Activated CD8-positive, alpha-beta T cell treated with anti-CD3 and anti-CD28 coated beads for 36 hours (primary cell): ENCODE data around the gene DNAJC1. TPM values are rescaled to one million over a fixed set of nuclear protein-coding genes. Genes with fewer than 3 reads are reported as not detected.

ENCODE experiments used
- ATAC-seq: fragments of 200-7000 bp; cut with Tn5 transposase; one replicate; pipeline ENCODE4 v1.10.0; 2021; ENCODE audit warnings: mild to moderate bottlenecking, moderate library complexity
- CTCF ChIA-PET: fragments of 350-600 bp; sonication (Branson Sonifier 250); formaldehyde crosslinking; loops from one replicate; lab custom pipeline; 2021; ENCODE audit warnings: antibody characterized with exemption; lab: Charles Lee
- POLR2A ChIA-PET: fragments of 350-600 bp; sonication (Branson Sonifier 250); formaldehyde crosslinking; loops from one replicate; lab custom pipeline; 2021; ENCODE audit warnings: antibody characterized with exemption; lab: Charles Lee
- DNase-seq: peaks from one replicate; pipeline ENCODE4 v3.0.0-alpha.2; 2020
- H3K27ac Mint-ChIP-seq: one replicate; pipeline ENCODE4 v1.8.0; 2021; ENCODE audit warnings: mild to moderate bottlenecking, mixed read lengths
- H3K27me3 Mint-ChIP-seq: one replicate; pipeline ENCODE4 v1.8.0; 2021; ENCODE audit warnings: mixed read lengths
- H3K36me3 Mint-ChIP-seq: one replicate; pipeline ENCODE4 v1.8.0; 2021; ENCODE audit warnings: low read depth, mixed read lengths
- H3K4me1 Mint-ChIP-seq: one replicate; pipeline ENCODE4 v1.8.0; 2021; ENCODE audit warnings: low read depth, mixed read lengths
- H3K4me3 Mint-ChIP-seq: one replicate; pipeline ENCODE4 v1.8.0; 2021; ENCODE audit warnings: mild to moderate bottlenecking, moderate library complexity, mixed read lengths
- H3K9me3 Mint-ChIP-seq: one replicate; pipeline ENCODE4 v1.8.0; 2021; ENCODE audit warnings: mixed read lengths
- intact Hi-C: fragments of 100-400 bp; cut with micrococcal nuclease; formaldehyde crosslinking; loops from one replicate; pipeline ENCODE4 v1.10.0; 2022
- total RNA-seq, 2 experiments: library from RNA; stranded (reverse); gene quantifications; one replicate each; pipeline ENCODE4 v1.2.3, GENCODE V29; 2021
- TF ChIP-seq, protein P1 (sequence below): fragments of 200-600 bp; IDR thresholded peaks from one replicate; pipeline ENCODE4 v1.8.0; 2022; ENCODE audit warnings: antibody characterized with exemption, mild to moderate bottlenecking

DNAJC1 gene
- total RNA-seq, 2 experiments from 2014 or later = 19.3 to 23.7 TPM

DNA sequence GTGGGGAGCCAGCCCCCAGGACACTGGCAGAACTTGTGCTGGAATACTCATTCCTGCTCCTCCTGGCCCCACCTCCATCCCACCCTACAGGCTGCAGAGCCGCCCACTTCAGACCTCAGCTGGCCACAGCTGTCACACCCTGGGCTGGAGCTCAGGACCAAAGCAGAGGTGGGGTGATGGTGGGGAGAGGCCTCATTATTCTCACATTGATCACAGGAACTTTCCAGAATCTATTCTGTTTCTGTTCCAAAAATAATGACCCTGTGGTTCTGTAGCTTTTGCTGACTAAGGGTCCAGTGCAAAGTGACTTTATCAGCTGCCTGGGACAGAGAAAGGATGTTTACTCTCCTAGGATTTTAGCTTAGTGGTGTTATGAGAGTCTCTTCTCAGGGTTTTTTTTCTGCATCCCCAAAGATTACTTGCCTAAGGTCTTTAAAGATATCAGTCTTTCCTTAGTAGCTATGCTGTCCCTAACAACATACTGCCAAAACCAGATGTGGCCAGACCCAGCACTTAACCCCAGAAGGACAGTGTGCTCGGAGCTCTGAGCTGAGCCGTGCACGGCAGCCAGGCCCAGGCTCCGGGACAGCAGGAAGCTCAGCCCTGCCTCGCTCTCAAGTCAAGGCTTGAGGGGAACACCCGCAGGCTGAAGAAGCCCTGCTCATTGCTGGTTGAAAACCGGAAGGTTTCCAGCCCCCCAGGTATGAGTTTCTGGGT, 246.2 kb downstream of the DNAJC1 start:
- DNase-seq = no peak
- ChIA-PET POLR2A (no interaction called here), CTCF (interaction anchor here (0.5 to 1.9 kb wide), 2 partner anchors 25 to 201 kb away, joined by 3 to 7 read pairs; no protein-coding TSS in a partner anchor)

DNA sequence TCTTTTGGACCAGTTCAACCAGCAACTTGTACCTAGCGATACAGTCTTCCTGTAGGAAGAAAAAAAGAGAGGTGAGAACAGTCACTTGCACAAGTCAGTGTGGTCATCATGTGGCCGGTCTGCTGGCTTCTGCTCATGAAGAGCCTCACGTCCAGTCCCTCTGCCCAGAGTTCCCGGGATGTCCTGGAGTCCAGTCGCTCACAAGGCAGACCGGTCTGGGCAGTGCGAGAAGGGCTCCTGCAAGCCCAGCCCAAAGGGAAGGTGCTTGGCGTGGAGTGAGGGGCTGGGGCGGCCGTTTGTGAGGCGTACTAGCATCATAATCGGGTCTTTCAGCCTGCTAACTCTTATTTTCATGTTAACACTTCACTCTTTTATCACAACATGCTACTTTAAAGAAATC, 246.8 kb downstream of the DNAJC1 start:
- Mint-ChIP-seq H3K9me3 (no peaks in the 10 kb centered on the region), H3K27me3 (no peaks in the 10 kb centered on the region), H3K4me3 (no peak overlapping the region), H3K27ac (no peak overlapping the region), H3K4me1 (no peaks in the 10 kb centered on the region), H3K36me3 (peaks cover 6% of the 10 kb centered on the region)
- DNase-seq (no peak), ATAC-seq (no peak)
- POLR2A ChIA-PET = no interaction called here
- TF ChIP-seq, protein P1, sequence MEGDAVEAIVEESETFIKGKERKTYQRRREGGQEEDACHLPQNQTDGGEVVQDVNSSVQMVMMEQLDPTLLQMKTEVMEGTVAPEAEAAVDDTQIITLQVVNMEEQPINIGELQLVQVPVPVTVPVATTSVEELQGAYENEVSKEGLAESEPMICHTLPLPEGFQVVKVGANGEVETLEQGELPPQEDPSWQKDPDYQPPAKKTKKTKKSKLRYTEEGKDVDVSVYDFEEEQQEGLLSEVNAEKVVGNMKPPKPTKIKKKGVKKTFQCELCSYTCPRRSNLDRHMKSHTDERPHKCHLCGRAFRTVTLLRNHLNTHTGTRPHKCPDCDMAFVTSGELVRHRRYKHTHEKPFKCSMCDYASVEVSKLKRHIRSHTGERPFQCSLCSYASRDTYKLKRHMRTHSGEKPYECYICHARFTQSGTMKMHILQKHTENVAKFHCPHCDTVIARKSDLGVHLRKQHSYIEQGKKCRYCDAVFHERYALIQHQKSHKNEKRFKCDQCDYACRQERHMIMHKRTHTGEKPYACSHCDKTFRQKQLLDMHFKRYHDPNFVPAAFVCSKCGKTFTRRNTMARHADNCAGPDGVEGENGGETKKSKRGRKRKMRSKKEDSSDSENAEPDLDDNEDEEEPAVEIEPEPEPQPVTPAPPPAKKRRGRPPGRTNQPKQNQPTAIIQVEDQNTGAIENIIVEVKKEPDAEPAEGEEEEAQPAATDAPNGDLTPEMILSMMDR = no peak
- CTCF ChIA-PET = interaction anchor here (0.5 kb wide), 1 partner anchor 202 kb away, joined by 3 read pairs; no protein-coding TSS in a partner anchor
- intact Hi-C loops = loop anchor here (10.0 kb wide), 1 partner anchor 198 kb away; no protein-coding TSS in a partner anchor

More for the DNA sequence above, 246.2 kb downstream of the DNAJC1 start:
- no peak for ATAC-seq
- TF ChIP-seq, protein P1 = no peak
- no peak overlapping the region for H3K27ac Mint-ChIP-seq
- H3K36me3 Mint-ChIP-seq = peaks cover 6% of the 10 kb centered on the region
- no peak overlapping the region for H3K4me3 Mint-ChIP-seq
- no peaks in the 10 kb centered on the region for H3K27me3 Mint-ChIP-seq
- H3K9me3 Mint-ChIP-seq = no peaks in the 10 kb centered on the region
- no peaks in the 10 kb centered on the region for H3K4me1 Mint-ChIP-seq
- intact Hi-C loops = loop anchor here (10.0 kb wide), 1 partner anchor 197 kb away; no protein-coding TSS in a partner anchor

DNA sequence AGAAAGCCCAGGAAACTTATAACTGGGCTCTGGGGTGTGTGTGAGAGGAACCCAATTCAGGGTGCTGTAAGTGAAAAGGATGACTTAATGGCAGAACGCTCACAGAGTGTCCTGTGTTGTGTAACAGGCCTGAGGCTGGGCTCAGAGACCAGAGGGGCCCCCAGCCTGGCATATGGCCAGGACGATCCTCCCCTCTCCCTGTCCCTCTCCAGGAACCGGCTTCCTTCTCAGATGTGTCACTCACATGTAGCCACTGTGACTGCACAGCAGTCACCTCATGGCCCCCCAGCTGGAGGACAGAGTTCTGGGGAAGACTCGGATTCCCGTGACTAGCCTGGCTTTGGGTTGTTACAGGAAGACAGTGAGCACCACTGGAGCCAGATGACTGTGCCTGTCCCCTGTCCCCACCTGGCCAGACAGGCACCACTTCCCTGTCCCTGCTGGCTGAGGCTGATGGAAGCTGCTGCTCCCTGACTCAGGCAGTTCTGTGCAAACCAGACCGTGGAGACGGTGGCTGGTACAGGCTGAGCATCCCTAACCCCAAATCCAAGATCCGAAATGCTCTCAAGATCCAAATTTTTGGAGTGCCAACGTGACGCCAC, 249.0 kb downstream of the DNAJC1 start:
- no peak for ATAC-seq
- DNase-seq = no peak
- Mint-ChIP-seq H3K9me3 (no peaks in the 10 kb centered on the region), H3K4me1 (no peaks in the 10 kb centered on the region), H3K27ac (no peak overlapping the region), H3K4me3 (no peak overlapping the region), H3K27me3 (no peaks in the 10 kb centered on the region), H3K36me3 (peaks cover 6% of the 10 kb centered on the region)
- TF ChIP-seq, protein P1 = no peak
- intact Hi-C loops = loop anchor here (10.0 kb wide), 1 partner anchor 200 kb away; no protein-coding TSS in a partner anchor
- POLR2A ChIA-PET = no interaction called here
- CTCF ChIA-PET = no interaction called here

DNA sequence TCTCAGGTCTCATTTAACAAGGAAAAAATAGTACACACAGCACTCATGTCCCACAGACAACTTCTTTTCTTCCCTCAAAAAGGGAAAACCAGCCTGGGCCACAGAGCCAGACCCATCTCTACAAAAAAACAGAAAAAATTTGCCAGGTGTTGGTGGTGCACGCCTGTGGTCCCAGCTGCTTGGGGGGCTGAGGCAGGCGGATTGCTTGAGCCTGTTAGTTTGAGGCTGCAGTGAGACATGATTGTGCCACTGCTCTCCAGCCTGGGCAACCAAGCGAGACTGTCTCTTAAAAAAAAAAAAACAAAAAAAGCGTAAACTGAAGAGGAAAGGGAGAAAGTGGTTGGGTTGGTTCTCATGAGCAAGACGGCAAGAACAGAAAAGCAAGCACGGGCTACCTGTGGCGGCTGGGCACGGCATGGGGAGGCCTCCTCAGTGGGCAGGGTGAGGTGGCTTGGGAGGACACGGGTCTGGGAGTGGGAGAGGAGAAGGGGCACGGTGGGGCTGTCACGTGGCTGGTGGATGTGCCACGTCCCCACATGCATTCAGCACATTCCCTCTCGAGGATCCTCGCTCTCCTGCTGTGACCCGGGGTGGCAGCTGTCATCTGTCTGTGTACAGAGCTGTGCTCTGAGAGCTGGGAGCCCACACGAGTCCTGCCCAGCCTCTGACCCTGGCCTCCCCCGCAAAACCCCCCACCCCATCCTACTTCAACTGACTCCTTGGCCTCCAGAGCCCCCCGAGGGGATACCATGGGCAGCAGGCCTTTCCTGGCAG, 249.8 kb downstream of the DNAJC1 start:
- H3K27ac Mint-ChIP-seq = no peak overlapping the region
- no peak for DNase-seq
- no peaks in the 10 kb centered on the region for H3K4me1 Mint-ChIP-seq
- ATAC-seq = no peak
- no peaks in the 10 kb centered on the region for H3K27me3 Mint-ChIP-seq
- TF ChIP-seq, protein P1 = no peak
- H3K36me3 Mint-ChIP-seq = peaks cover 2% of the 10 kb centered on the region
- ChIA-PET POLR2A (no interaction called here), CTCF (no interaction called here)
- intact Hi-C loops = loop anchor here (10.0 kb wide), 1 partner anchor 201 kb away; no protein-coding TSS in a partner anchor
- H3K4me3 Mint-ChIP-seq = no peak overlapping the region
- no peaks in the 10 kb centered on the region for H3K9me3 Mint-ChIP-seq
